Bone marrow (tissue), 2 donors: ENCODE data around the gene ZMPSTE24.

Experiments used
- DNase-seq, 2 donors: peaks; one replicate each; lab custom pipeline; 2025; lab: John Stamatoyannopoulos, UW

Gene ZMPSTE24

GRCh38 chr1:40305451-40305850 lies 47.4 kb downstream of the ZMPSTE24 start:
- no peak for DNase-seq

GRCh38 chr1:40305871-40306270 lies 47.8 kb downstream of the ZMPSTE24 start:
- DNase-seq, result no peak

GRCh38 chr1:40306296-40306695 lies 48.3 kb downstream of the ZMPSTE24 start:
- no peak for DNase-seq

- no peak for DNase-seq
Observed at GRCh38 chr1:40307186-40307585, 49.1 kb downstream of the ZMPSTE24 start.

GRCh38 chr1:40308036-40308727 lies 50.1 kb downstream of the ZMPSTE24 start:
- no peak for DNase-seq

- no peak for DNase-seq
Observed at GRCh38 chr1:40309374-40310128, 51.5 kb downstream of the ZMPSTE24 start.

GRCh38 chr1:40310129-40310461 lies 52.1 kb downstream of the ZMPSTE24 start:
- DNase-seq, result no peak

- DNase-seq, result no peak
Observed at GRCh38 chr1:40310983-40311642, 53.1 kb downstream of the ZMPSTE24 start.

GRCh38 chr1:40311692-40312091 lies 53.7 kb downstream of the ZMPSTE24 start:
- DNase-seq, result no peak

GRCh38 chr1:40312238-40313205 lies 54.5 kb downstream of the ZMPSTE24 start:
- peak in 1 of 2 donors; percentile 41 for DNase-seq

- no peak for DNase-seq
Observed at GRCh38 chr1:40313329-40313957, 55.4 kb downstream of the ZMPSTE24 start.

- DNase-seq, result no peak
Observed at GRCh38 chr1:40313958-40314720, 56.1 kb downstream of the ZMPSTE24 start.

GRCh38 chr1:40314721-40315238 lies 56.7 kb downstream of the ZMPSTE24 start:
- DNase-seq, result no peak

- DNase-seq, result peak; percentile 59 to 73
Observed at GRCh38 chr1:40315239-40315794, 57.3 kb downstream of the ZMPSTE24 start.

GRCh38 chr1:40315795-40316594 lies 58.0 kb downstream of the ZMPSTE24 start:
- no peak for DNase-seq

- DNase-seq, result no peak
Observed at GRCh38 chr1:40316595-40317393, 58.8 kb downstream of the ZMPSTE24 start, which contains the start of gene COL9A2. COL9A2 (minus strand) TSS chr1:40317286; CDS start chr1:40317197, 89 bp downstream.

- DNase-seq, result no peak
Observed at GRCh38 chr1:40317394-40318074, 59.5 kb downstream of the ZMPSTE24 start.

GRCh38 chr1:40318476-40318875 lies 60.4 kb downstream of the ZMPSTE24 start:
- no peak for DNase-seq
